ENCODE measurements around the gene AMOTL1. TPM values are rescaled to one million over a fixed set of nuclear protein-coding genes. Genes with fewer than 3 reads are reported as not detected.

Gene AMOTL1
- total and polyA plus RNA-seq, 2 of the 8 experiments (the other 6 are each of a cell fraction or from before 2014, with no cell fraction given) = 9.0 to 27.6 TPM

- H2BK12ac ChIP-seq (ENCODE audit: low read depth, low read length) = no peak overlapping the region
- no peak overlapping the region for H3K27ac ChIP-seq (ENCODE audit: low read depth, low read length)
- CTCF ChIA-PET (ENCODE audit: partially characterized antibody) = interaction anchor here (0.7 to 1.7 kb wide), 7 partner anchors 17 to 318 kb away, joined by 3 to 6 read pairs (median 3); no protein-coding TSS in a partner anchor
- no peak overlapping the region for H2BK15ac ChIP-seq (ENCODE audit: low read length)
- H3K23ac ChIP-seq (ENCODE audit: insufficient read length) = no peak overlapping the region
- no peak overlapping the region for H2AFZ ChIP-seq (ENCODE audit: low read length)
- no peaks in the 10 kb centered on the region for H3K27me3 ChIP-seq (replicated peaks in 1 of 4; ENCODE audit: control insufficient read depth in 3 of 4, extremely low read depth in 1 of 4, insufficient read depth in 3 of 4, low read length in 3 of 4)
- H3K23me2 ChIP-seq (ENCODE audit: low read depth, low read length) = no peaks in the 10 kb centered on the region
- H3K36me3 ChIP-seq (ENCODE audit: control insufficient read depth in 2 of 4, insufficient read depth in 4 of 4, low read length in 3 of 4) = peaks cover 0 to 17% (median 6%) of the 10 kb centered on the region in 4 experiments; a peak in 5 of 8 replicates
- WGBS, 2 experiments (ENCODE audit: extremely low coverage in 1 of 2, insufficient coverage in 1 of 2, insufficient read length in 1 of 2, insufficient replicate concordance in 2 of 2, low coverage in 1 of 2, low lambda C conversion rate in 2 of 2, missing lambda C conversion rate in 1 of 2) = 89% methylated on average over 5 of the region's 5 CpGs; no CpG with 5 or more reads in 1 of the 2 experiments
- POLR2A ChIA-PET (ENCODE audit: partially characterized antibody) = no interaction called here
- H4K8ac ChIP-seq (ENCODE audit: extremely low read depth, insufficient read depth, low read length) = no peak overlapping the region
- no peak overlapping the region for H4K91ac ChIP-seq (replicated peaks; ENCODE audit: insufficient read length, low read length)
- H2BK20ac ChIP-seq (ENCODE audit: low read length) = no peak overlapping the region
- H3K4me1 ChIP-seq (replicated peaks in 1 of 4; ENCODE audit: control insufficient read depth in 3 of 4, insufficient read depth in 4 of 4, low read length in 3 of 4) = peaks cover 0 to 2% (median 0%) of the 10 kb centered on the region in 4 experiments; a peak in 1 of 7 replicates
- H3K9me3 ChIP-seq (ENCODE audit: insufficient read depth in 2 of 2, low read depth in 1 of 2, low read length in 1 of 2) = no peaks in the 10 kb centered on the region
- no peak overlapping the region for H3K4ac ChIP-seq (replicated peaks; ENCODE audit: insufficient read length, low read depth, low read length)
- H4K5ac ChIP-seq (ENCODE audit: insufficient read length, low read depth, low read length) = no peak overlapping the region
- TF ChIP-seq KDM4A (IDR thresholded peaks at IDR 0.05; ENCODE audit: low read depth, low read length, severe bottlenecking) = no peak
- no peak for TF ChIP-seq TCF12 (IDR thresholded peaks at IDR 0.05; ENCODE audit: low read depth, low read length)
- no peak for TF ChIP-seq CHD2 (IDR thresholded peaks at IDR 0.05; ENCODE audit: low read length)
- H3K14ac ChIP-seq (ENCODE audit: insufficient read length) = no peak overlapping the region
- H3K79me1 ChIP-seq (ENCODE audit: low read depth, low read length) = no peaks in the 10 kb centered on the region
- no peak overlapping the region for H2AK5ac ChIP-seq (ENCODE audit: low read depth, low read length)
- DNase-seq (ENCODE audit: low read depth in 1 of 2, low spot score in 2 of 2) (no peak), FAIRE-seq (no peak)
- H3K18ac ChIP-seq (ENCODE audit: extremely low read depth, low read length) = no peak overlapping the region
- H2BK120ac ChIP-seq (replicated peaks; ENCODE audit: low read depth, low read length) = no peak overlapping the region
- no peaks in the 10 kb centered on the region for H3K79me2 ChIP-seq (ENCODE audit: control insufficient read depth in 1 of 2, insufficient read depth in 2 of 2, low read length in 2 of 2)
- no peak overlapping the region for H2BK5ac ChIP-seq (ENCODE audit: low read depth, low read length)
- H3K4me3 ChIP-seq (ENCODE audit: extremely low read depth in 1 of 4, insufficient read depth in 2 of 4, low read depth in 3 of 4, low read length in 4 of 4) = no peak overlapping the region
- H4K20me1 ChIP-seq (replicated peaks in 1 of 2; ENCODE audit: control insufficient read depth in 1 of 2, insufficient read depth in 2 of 2, low read length in 2 of 2) = peaks cover 0 to 2% of the 10 kb centered on the region in 2 experiments
- H3K9ac ChIP-seq (replicated peaks in 1 of 4; ENCODE audit: extremely low read depth in 1 of 4, low read depth in 3 of 4, low read length in 3 of 4) = no peak overlapping the region
- no peak overlapping the region for H3K56ac ChIP-seq (replicated peaks; ENCODE audit: insufficient read length, low read depth, low read length)
- H3K4me2 ChIP-seq (ENCODE audit: insufficient read depth in 1 of 2, low read depth in 2 of 2, low read length in 2 of 2) = no peak overlapping the region
Observed at GRCh38 chr11:94873916-94874540, 105.9 kb downstream of the AMOTL1 start.
